ENCODE data around the gene HRH1. TPM values are rescaled to one million over a fixed set of nuclear protein-coding genes. Genes with fewer than 3 reads are reported as not detected.

Gene HRH1
- total RNA-seq, 1 experiment from 2014 or later: 7.0 TPM

GRCh38 chr3:11230832-11231231 lies 76.5 kb downstream of the HRH1 start:
- no peak overlapping the region for H3K4me2 ChIP-seq (ENCODE audit: low read length)
- intact Hi-C loops (cut with micrococcal nuclease): loop anchor here (10.0 kb wide), 1 partner anchor 604 kb away; no protein-coding TSS in a partner anchor
- H3K4me1 ChIP-seq (ENCODE audit: control insufficient read depth in 1 of 2, insufficient read depth in 2 of 2, low read length in 2 of 2): peaks cover 0 to 8% of the 10 kb centered on the region in 2 experiments; a peak in 2 of 4 replicates
- H3K36me3 ChIP-seq (ENCODE audit: control insufficient read depth in 1 of 2, insufficient read depth in 2 of 2, low read length in 2 of 2): no peaks in the 10 kb centered on the region; a peak in 1 of 4 replicates
- no peak overlapping the region for H3K9ac ChIP-seq (ENCODE audit: low read length)
- H3K79me2 ChIP-seq (ENCODE audit: insufficient read depth, low read length): peaks cover 16% of the 10 kb centered on the region; the same call in 1 of the 2 replicates
- no peaks in the 10 kb centered on the region for H3K9me3 ChIP-seq (ENCODE audit: control insufficient read depth in 1 of 2, insufficient read depth in 1 of 2, low read depth in 1 of 2, low read length in 2 of 2)
- H4K20me1 ChIP-seq (ENCODE audit: insufficient read depth): no peaks in the 10 kb centered on the region
- no peak overlapping the region for H3K27ac ChIP-seq (ENCODE audit: low read depth, low read length)
- DNase-seq (ENCODE audit: low read depth, low spot score): no peak
- no peak for ATAC-seq
- no peaks in the 10 kb centered on the region for H3K27me3 ChIP-seq (ENCODE audit: insufficient read depth, low read length)
- no peak overlapping the region for H2AFZ ChIP-seq (ENCODE audit: low read depth, low read length, poor library complexity, severe bottlenecking)
- H3K4me3 ChIP-seq (replicated peaks in 1 of 2; ENCODE audit: low read depth in 1 of 2, low read length in 2 of 2): no peak overlapping the region
- no peak for TF ChIP-seq CEBPB (IDR thresholded peaks at IDR 0.05; ENCODE audit: low read depth)
- TF ChIP-seq TCF7L2 (IDR thresholded peaks at IDR 0.05; ENCODE audit: borderline replicate concordance, extremely low read depth, insufficient read depth, insufficient read length): no peak
- TF ChIP-seq YY1 (IDR thresholded peaks at IDR 0.05; ENCODE audit: extremely low read depth, insufficient replicate concordance, low read depth, low read length): no peak
- no peak for TF ChIP-seq ZBTB33 (IDR thresholded peaks at IDR 0.05; ENCODE audit: extremely low read depth, insufficient replicate concordance, low read length)
- no peak for TF ChIP-seq SIN3A (IDR thresholded peaks at IDR 0.05; ENCODE audit: low read depth)
- TF ChIP-seq CBX3 (IDR thresholded peaks at IDR 0.05; ENCODE audit: low read depth): no peak
- TF ChIP-seq MAX (IDR thresholded peaks at IDR 0.05): no peak
- no peak for TF ChIP-seq CTCF (IDR thresholded peaks at IDR 0.05 in 2 of 3, conservative IDR thresholded peaks at IDR 0.05 in 1 of 3; ENCODE audit: borderline replicate concordance in 1 of 3, insufficient read depth in 1 of 3, low read depth in 2 of 3, low read length in 2 of 3)
- TF ChIP-seq POLR2AphosphoS5 (IDR thresholded peaks at IDR 0.05; ENCODE audit: low read depth, low read length): no peak
- no peak for TF ChIP-seq JUND (IDR thresholded peaks at IDR 0.05)
- no peak for TF ChIP-seq FOSL1 (IDR thresholded peaks at IDR 0.05; ENCODE audit: low read depth)
- TF ChIP-seq RAD21 (IDR thresholded peaks at IDR 0.05; ENCODE audit: low read depth): no peak
- ChIA-PET POLR2A (no interaction called here), CTCF (no interaction called here), RAD21 (ENCODE audit: low non-redundant PET in 1 of 2, low total read pairs in 2 of 2, uncharacterized antibody in 2 of 2, unreplicated experiment in 2 of 2) (no interaction called here)
- H3K9me2 ChIP-seq (ENCODE audit: insufficient read depth): no peaks in the 10 kb centered on the region
- BruUV-seq (replicated peaks): no TSS peak

All from HCT116 (cell line).